Hypothalamus (tissue), 51 donors: Measurements from ENCODE around the gene GPBP1L1.
"Not testable (repeated sequence)": the region's sequence is repeated elsewhere in the genome, so short reads cannot be mapped to it uniquely, and the experiment has no call there.

Experiments
- DNase-seq, 51 donors: peaks; one replicate each; lab custom pipeline; 2025; lab: John Stamatoyannopoulos, UW

Gene GPBP1L1

DNA sequence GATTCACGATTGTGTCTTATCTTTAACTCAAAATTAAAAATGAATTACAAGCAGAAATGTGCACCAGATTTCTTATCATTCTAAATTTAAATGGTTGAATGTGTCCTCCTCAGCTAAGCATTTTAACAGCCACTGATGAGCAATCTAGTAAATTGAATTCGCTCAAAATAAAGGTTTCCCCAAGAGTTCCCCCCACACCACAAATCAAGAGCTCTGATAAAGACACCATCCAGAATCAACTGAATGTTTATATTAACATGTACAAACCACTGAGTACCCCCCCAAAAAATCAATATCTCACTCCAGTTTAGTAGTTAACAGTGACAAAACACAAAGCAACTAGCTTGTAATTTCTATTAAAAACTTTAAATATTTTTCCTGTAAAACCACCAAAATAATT is 1.9 kb downstream of the GPBP1L1 start:
- DNase-seq, result no peak

GRCh38 chr1:45682942-45683341 is 3.4 kb downstream of the GPBP1L1 start:
- no peak for DNase-seq

DNA sequence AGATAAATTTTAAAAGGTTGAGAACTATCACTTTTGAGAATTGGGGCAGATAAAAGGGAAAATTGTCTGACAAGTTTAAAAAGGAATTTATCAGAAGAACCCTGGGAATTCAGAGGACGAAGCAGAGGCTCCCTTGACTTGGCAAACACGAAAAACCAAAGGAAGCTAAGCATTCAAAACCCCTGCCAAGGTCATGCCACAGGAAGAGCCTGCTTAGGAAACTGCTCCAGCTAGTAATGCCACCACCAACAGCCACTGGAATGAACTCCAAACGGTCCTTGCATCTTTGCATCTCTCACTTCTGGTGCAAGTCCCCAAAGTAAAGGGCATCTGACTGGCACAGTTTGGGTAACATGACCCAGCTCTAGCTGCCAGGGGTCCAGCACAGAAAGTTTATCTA is 7.2 kb downstream of the GPBP1L1 start:
- peak in 1 of 51 donors; percentile 2 for DNase-seq

DNA sequence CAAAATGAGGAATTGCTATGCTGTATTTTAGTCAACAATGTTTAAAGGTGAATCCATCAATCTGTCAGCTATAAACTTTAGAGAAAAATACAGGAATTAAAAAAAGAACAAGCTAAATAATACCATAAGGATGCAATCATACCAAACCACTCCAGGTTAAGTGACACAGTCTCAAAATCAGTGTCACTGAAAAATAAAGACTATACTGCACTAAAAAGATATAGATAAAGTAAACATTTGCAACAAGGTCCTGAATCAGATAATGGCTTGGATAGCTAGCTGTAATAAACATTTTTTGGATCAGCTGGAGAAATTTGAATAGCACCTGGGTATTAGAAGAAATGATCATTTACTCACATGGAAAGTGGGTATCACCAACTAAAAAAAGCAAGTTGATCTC is 7.8 kb downstream of the GPBP1L1 start:
- DNase-seq, result no peak

DNA sequence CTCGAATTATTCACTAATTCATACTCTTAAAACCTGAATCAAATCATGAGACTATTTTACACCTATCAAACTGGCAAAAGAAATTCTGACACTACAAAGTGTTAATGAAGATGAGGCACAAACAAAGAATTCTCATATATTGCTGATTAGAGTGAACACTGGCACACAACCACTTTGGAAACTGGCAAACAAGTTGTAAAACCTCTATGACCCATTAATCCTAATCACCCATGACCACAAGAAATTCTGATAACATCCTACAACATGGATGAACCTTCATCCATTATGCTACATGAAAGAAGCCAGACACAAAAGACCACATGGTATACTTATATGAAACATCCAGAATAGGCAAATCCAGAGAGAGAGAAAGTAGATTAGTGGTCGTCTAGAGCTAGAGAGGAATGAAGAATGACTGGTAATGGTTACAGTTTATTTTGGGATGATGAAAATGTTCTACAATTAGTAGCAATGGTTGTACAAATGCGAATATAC is 8.5 kb downstream of the GPBP1L1 start:
- DNase-seq, result no peak

GRCh38 chr1:45676553-45676952 is 9.8 kb downstream of the GPBP1L1 start:
- DNase-seq, result not testable (repeated sequence)

DNA sequence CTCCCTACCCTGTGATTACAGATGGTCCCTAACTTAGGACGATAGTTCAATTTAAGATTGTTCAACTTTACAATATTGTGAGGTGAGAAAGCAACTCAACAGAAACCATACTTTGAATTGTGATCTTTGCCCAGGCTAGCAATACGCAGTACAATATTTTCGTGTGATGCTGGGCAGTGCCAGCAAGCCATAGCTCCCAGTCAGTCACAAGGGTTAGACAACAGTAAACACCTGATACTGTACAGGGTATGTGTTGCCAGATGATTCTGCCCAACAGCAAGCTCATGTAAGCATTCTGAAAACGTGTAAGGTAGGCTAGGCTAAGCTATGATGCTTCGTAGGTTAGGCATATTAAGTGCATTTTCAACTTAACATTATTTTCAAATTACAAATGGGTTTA is 11.9 kb downstream of the GPBP1L1 start:
- DNase-seq, result no peak

DNA sequence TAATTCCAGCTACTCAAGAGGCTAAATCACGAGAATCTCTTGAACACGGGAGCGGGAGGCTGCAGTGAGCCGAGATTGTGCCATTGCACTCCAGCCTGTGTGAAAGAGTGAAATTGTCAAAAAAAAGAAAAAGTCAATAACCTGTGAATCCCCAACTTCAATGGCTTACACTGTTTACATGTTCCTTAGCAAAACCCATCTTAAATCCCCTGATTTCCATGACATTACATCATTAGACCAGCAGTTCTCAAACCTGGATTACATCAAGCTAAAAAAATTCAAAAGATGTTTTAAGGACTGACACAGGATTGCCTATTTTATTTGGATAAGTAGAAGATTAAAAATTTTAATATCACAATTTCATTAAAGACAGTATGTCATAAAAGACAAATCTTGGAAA is 12.4 kb downstream of the GPBP1L1 start:
- no peak for DNase-seq

DNA sequence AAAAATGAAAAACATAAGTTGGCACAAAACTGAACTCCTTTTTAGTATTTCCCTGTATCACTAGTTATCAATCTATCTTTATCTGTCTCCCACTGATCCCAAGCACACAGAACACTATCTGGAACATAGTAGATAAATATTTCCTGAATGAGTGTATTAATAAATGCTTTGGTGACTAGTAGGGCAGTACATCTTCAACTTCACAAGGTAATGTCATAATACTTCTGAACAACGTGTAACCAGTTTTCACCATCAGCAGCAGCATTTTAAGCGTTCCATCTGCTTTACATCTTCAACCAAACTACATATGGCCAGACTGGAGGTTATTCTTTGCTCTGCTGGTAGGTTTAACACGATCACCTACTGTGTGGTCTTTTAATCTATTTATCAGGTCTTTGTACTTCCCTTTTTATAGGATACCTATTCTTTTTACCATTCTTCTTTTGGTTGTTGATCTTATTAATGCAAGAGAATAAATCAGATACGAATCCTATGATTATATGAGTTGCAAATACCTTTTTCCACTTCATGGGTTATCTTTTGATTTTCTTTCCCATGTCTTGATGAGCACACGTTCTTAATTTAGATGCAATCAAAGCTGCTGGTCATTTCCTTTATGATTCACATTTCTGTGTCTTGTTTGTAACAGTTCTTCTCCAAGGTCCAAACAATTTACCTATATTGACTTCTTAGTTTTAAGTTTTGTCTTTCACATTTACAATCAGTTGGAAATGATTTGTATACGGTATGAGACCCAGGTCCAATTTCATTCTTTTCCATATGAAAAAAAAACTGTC is 16.3 kb downstream of the GPBP1L1 start:
- no peak for DNase-seq

DNA sequence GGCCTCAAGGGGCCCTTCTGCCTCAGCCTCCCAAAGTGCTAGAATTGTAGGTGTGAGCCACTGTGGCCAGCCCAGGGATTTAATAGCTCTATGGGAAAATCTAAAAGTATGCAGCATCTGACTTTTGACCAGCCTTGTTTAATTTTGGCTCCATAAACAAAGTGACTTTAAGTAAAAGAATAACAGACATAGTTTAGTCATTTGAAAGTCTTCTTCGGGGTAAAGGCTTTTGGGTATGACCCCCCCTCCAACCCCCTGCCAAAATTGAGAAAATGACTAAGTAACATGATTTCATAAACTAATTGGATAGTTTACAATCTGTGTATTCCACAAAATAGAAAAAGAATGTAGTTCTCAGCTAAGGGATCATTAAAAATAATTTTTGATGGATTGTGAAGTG is 17.0 kb downstream of the GPBP1L1 start:
- no peak for DNase-seq

GRCh38 chr1:45668526-45668925 is 17.8 kb downstream of the GPBP1L1 start:
- no peak for DNase-seq

GRCh38 chr1:45667321-45668111 is 18.8 kb downstream of the GPBP1L1 start:
- DNase-seq, result no peak

DNA sequence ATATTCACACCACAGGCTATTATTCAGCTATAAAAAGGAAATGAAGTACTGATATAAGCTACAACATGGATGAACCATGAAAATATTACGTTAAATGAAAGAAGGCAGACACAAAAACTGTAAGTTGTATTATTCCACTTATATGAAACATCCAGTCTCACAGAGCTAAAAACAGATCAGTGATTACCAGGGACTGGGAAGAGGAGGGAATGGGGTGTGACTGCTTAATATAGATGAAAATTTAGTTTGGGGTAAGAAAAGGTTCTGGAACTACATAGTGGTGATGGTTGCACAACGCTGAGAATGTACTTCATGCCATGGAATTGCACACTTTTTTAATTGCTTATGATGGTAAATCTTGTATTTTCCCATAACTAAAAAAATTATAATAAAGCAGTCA is 19.5 kb downstream of the GPBP1L1 start:
- no peak for DNase-seq

- no peak for DNase-seq
Observed at GRCh38 chr1:45660336-45660735, 26.0 kb downstream of the GPBP1L1 start.

DNA sequence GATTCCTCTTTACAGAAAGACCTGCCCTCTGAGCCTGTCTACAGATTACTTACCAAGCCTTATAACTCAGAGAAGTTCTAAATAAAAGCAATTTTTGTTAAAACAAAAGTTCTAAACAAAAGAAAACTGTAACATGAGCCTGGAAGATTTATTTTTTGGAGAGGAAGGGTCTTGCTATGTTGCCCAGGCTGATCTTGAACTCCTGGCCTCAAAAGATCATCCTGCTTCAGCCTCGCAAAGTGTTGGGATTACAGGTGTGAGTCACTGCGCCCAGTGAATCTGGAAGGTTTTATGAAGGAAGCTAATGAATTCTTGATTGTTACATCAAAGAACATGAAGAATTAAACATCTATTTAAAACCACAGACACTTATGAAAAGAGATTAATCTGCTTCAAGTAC is 27.1 kb downstream of the GPBP1L1 start:
- DNase-seq, result no peak

DNA sequence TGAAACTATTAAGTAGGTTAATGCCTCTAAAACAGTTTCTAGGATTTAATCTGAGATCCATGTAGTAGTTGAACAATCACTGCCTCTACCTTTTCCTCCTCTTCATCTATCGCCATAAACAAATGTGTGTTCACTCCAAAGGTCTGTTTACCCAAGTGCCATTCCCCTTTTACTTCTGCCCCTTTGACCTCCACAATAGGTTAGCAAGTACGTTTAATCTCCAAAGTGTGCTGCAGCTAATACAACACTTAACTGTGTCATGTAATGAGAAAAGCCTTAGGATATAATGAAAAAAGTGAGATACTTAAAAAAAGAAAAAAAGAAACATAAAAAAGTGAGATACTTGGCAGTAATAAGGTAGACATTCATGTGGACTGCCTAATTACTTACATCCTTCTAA is 28.2 kb downstream of the GPBP1L1 start:
- DNase-seq, result no peak

DNA sequence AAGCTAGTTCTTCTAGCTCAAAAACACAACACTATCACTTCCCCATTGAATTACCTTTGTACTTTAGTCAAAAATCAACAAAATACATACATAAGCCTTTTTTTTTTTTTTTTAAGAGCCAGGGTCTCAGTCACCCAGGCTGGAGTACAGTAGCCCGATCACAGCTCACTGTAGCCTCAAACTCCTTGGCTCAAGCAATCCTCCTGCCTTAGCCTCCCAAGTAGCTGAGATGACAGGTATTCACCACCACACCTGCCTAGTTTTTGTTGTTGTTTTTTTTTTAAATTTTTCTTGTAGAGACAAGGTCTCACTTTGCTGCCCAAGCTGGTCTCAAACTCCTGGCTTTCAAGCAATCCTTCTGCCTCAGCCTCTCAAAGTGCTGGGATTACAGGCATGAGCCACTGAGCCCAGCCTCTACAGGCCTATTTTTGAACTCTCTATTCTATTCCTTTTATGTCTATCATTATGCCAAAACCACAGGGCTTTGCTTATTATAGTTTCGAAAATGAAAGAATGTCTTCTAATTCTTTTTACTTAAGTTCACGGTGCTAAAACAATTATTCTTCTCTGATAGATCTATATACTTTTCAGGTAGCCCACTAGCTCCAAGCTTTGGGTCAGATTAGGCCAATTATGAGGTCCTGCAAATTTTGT is 29.6 kb downstream of the GPBP1L1 start:
- no peak for DNase-seq

- no peak for DNase-seq
Observed at GRCh38 chr1:45654540-45655280, 31.6 kb downstream of the GPBP1L1 start.

DNA sequence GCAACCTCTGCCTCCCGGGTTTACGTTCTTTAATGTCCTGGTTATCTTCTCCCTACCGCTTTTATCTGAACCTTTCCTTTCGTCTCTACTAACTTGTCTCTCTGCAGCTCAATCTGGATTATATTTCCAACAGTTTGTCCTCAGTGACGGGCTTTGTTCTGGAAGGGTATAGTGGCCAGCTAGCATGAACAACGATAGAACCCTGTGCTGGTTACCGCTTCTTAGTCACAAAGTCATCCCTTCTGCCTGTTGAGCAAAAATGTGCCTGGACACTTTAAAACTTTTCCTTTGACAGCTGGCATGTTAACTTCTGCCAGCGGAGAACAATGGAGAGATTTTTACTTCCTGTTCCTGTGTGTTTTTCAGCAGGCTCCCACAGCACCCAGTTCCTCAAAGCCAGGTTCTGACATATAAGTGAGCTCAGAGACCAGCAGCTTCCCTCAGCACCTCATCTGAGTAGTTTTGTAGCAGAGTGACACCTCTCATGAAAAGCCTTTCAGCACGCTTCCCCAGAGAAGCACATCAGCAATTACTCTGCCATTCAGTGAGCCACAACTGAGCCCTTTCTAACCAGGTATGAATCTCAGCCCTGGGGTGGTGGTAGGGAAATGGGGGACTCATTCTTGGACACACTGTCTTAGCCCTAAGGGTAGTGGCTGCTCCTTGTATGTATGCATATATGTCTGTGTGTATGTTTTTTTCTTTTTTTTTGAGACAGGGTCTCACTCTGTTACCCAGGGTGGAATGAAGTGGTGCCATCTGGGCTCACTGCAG is 38.9 kb downstream of the GPBP1L1 start:
- DNase-seq, result peak in 1 of 51 donors; percentile 5

GRCh38 chr1:45644661-45645060 is 41.7 kb downstream of the GPBP1L1 start:
- no peak for DNase-seq
